GM21423 (cell line): ENCODE measurements around the gene INKA1.
"Not testable (repeated sequence)": the region's sequence is repeated elsewhere in the genome, so short reads cannot be mapped to it uniquely, and the experiment has no call there.

Experiments used
- ATAC-seq: cut with Tn5 transposase; IDR thresholded peaks from one replicate; pipeline ENCODE4 v1.9.1; 2021; ENCODE audit warnings: mild to moderate bottlenecking, moderate library complexity; ENCODE audit not compliant: unreplicated experiment

The INKA1 gene

DNA sequence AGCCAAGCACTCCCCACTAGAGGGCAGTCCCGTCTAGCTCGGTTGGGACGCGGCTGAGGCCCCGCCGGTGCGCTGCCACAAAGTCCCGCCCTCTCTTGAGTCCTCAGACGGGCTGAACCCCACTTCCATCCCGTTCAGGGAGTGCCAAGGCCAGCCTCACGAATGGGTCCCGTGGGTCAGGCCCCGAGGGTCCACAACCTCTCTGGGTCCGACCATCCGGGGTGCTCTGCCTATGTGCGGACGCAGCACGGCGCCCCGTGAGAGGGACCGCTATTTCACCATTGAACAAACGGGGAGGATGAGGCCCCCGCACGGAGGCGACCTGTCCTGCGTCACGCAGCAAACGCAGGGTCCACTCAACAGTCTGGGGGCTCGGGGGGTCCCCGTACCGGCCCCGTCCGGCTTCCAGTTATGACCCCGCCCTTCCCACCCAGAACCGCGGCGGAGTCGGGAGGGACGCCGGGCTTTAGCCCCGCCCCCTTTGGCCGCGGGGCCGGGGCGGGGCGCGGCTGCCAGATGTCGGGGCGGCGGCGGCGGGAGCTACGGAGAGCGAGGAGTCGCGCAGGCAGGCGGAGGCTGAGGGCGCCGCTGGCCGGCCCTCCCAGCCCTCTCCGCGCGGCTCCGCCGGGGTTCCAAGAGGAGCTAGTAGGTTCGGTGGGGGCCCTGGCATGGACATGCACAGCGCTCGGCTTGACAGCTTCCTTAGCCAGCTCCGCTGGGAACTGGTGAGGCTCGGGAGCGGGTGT, at the start of gene INKA1:
TSS of gene INKA1 (plus strand) at position 543 of the 746 bp plus-strand sequence. CDS start at position 675, 132 bp downstream.
- peak; percentile 51 for ATAC-seq

DNA sequence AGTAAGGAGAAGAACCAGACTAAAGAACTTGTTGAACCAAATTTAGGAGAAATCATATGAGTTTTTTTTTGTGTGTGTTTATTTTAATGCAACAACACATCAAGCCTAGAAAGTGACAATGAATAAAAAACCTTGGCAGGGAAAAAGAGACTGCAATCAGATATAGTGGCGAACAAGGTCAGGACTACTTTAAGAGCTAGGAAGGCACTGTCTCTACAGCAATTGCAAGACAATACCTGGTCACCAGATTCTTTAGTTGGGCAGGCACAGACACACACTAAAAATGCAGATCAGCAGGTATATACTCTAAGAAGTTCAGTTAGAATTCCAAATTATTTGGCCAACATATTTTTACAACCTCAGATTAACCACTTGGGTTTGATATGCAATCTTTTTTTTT, 48.5 kb upstream of the INKA1 start:
- ATAC-seq: no peak

DNA sequence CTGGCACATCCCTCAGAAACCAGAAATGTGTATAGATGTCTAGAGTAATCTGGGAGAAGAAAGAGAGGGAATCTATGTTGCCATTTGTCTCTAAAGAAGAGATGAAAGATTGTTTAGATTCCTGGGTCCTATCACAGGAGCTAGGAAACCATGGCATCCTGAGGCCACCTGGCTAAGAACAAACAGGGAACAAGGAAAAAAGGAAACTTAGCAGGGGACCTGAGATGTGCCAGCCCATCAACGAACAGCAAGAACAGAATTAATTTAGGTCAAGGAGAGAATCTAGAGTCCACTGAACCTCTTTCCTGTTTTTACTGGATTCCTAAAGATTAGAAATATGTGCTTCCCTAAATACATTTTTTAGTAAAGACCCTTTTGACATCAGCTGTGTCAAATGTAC, 47.0 kb upstream of the INKA1 start:
- no peak for ATAC-seq

DNA sequence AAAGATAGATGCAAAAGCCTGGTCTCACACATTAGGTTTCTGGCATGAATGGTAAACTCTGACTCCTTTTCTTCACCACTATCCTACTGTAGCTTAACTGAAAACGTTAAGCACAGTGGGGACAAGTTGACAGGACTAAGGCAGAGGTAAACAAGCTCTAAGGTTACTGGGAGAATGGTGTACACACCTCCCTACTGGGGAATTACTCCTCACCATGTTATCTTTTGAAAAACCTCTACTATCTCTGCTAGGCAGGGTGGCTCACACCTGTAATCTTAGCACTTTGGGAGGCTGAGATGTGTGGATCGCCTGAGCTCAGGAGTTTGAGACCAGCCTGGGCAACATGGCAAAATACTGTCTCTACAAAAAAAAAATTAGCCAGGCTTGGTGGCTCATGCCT, 45.9 kb upstream of the INKA1 start:
- ATAC-seq: no peak

DNA sequence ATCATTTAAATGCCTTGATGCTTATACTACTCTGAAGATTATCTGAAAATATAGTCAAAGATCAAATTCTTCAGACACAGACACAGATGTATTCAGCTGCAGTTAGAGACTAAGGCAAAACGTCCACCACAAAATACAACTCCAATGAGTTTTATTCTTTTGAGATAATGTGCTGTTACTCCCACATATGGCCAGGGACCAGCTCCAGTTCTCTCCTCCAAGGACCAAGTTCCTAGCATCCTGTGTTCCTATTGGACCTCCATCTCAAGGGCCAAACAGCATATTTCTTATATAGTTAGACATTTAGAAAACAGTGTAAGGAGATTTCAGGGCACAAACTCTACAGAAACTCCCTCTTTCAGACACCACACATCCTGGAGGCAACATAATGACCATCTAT, 43.8 kb upstream of the INKA1 start:
- ATAC-seq: no peak

DNA sequence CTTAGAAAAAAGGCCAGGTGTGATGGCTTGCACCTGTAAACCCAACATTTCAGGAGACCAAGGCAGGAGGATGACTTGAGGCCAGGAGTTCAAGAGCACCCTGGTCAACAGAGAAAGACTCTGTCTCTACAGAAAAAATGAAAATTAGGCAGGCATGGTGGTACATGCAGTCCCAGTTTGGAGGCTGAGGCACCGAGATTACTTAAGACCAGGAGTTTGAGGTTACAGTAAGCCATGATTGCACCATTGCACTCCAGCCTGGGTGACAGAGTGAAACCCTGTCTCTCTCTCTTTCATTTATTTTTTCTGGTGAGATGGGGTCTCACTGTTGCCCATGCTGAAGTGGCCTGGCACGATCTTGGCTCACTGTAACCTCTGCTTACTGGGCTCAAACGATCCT, 41.4 kb upstream of the INKA1 start:
- ATAC-seq: no peak

DNA sequence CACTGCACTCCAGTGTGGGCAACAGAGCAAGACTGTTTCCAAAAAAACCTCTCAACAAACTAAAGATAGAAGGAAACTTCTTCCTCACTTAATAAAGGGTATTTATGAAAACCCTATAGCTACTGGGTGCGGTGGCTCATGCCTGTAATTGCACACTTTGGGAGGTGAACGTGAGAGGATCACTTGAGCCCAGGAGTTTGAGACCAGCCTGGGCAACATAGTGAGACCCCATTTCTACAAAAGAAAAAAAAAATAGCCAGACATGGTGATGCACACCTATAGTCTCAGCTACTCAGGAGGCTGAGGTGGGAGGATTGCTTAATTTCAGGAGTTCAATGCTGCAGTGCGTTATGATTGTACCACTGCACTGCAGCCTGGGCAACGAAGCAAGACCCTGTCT, 39.1 kb upstream of the INKA1 start:
- no peak for ATAC-seq

DNA sequence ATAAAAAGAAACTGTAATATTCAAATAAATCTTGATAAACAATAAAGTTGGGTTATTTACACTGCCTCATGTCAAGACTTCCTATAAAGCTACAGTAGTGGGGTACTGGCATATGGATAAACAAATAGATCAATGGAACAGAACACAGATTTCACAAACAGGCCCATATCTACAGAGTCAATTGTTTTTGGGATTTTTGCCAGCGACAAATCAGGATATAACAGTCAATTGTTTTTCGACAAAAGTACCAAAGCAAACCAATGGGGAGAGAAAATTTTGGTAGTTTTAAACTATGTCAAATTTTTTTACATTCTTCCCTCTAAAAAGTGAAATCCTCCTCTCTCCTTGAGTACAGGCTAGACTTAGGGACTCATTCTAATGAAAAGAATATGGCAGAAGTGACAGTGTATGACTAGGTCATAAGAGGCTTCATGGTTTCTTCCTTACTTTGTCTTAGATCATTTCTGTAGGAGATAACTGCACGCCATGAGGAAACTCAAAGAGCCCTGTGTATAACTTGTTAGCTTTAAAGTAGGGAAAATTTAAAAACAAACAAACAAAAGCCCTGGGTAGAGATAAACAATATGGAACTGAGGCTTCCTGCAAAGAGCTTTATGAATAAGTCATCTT, 33.7 kb upstream of the INKA1 start:
- no peak for ATAC-seq

DNA sequence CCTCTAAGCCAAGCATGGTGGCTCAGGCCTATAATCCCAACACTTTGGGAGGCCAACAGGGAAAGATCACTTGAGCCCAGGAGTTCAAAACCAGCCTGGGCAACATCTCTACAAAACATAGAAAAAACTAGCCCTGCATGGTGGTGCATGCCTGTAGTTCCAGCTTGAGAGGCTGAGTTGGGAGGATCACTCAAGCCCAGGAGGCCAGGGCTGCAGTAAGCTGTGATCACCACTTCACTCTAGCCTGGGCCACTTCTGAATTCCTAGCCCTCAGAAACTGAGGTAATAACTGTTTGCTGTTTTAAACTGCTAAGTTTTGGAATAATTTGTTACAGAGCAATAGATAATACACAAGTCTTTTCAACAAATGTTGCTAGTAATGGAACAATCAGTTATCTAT, 33.1 kb upstream of the INKA1 start:
- no peak for ATAC-seq

DNA sequence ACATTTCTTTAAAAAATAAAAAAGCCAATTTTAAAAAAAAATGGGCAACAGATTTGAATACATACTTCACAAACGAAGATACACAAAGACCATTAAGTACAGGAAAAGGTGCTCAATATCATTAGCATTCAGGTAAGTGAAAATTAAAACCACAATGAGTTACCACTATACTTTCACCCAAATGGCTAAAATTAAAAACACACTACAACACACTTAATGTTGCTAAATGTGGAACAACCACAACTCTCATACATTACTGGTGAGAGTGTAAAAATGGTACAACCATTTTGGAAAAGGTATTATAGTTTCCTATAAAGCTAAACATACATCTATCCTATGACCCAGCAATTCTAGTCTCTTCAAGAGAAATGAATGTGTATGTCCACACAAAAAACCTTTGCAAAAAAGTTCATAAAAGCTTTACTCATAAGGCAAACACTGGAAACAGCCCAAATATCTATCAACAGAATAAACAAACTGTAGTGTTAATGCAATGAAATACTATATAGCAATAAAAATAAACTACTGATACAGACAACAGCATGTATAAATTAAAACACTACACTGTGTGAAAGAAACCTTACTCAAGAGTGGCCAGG, 31.6 kb upstream of the INKA1 start:
- no peak for ATAC-seq

DNA sequence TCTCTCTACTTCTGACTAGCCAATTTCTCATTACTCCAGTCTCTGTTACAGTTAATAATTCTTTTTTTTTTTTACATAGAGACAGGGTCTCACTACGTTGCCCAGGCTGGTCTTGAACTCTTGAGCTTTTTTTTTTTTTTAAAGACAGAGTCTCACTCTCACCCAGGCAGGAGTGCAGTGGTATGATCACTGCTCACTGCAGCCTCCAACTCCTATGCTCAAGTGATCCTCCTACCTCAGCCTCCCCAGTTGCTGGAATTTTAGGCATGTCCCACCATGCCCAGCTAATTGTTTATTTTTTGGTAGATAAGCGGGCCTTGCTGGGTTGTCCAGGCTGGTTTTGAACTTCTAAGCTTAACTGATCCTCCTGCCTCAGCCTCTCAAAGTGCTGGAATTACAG, 30.4 kb upstream of the INKA1 start:
- no peak for ATAC-seq

DNA sequence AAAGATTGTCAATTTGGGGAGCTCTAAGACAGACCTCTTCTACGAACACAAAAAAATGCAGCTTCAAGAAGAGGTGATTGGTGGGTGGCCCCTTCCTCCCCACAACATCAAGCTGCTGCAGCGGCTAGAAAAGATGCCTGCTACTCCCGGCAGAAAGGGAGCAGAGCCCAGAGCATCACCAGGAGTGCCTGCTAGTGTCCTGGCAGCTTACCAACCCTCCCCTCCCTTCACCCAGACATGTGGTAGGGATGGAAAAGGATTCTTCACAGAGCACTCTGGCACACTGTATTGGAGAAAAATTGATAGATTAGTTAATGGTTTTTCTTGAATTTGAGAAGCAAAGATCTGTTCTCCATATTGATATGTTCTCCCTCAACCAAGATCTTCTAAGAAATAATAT, 27.5 kb upstream of the INKA1 start:
- ATAC-seq: no peak

DNA sequence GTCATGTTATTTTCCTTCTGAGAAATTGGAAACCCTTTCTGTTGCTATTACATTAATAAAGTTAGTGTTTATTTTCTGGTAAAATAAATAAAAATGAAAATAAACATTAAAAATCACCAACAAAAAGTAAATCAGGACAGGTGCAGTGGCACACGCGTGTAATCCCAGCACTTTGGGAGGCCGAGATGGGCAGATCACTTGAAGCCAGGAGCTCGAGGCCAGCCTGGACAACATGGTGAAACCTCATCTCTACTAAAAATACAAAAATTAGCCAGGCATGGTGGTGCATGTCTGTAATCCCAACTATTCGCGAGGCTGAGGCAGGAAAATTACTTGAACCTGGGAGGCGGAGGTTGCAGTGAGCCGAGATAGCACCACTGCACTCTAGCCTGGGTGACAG, 27.0 kb upstream of the INKA1 start:
- not testable (repeated sequence) for ATAC-seq

DNA sequence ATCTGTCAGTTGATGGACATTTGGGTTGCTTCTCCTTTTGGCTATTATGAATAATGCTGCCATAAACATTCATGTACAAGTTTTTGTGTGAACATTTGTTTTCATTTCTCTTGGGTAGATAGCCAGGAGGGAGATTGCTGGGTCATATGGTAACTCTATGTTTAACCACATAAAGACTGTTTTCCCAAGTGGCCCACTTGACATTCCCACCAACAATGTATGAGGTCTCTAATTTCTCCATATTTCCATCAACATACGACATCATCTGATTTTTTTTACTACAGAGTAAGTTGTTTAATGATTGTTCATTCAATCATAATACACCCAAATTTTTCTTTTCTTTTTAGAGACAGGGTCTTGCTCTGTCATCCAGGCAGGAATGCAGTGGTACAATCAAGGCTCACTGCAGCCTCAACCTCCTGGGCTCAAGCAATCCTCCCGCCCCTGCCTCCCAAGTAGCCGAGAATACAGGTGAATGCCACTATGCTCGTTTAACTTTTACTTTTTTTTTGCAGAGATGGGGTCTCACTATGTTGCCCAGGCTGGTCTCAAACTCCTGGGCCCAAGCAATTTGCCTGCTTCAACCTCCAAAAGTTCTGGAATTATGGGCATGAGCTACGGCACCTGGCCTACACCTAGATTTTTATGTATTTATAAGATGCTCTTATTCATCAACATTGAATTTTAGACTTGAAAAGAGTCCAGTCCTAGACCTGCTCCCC, 23.5 kb upstream of the INKA1 start:
- no peak for ATAC-seq

DNA sequence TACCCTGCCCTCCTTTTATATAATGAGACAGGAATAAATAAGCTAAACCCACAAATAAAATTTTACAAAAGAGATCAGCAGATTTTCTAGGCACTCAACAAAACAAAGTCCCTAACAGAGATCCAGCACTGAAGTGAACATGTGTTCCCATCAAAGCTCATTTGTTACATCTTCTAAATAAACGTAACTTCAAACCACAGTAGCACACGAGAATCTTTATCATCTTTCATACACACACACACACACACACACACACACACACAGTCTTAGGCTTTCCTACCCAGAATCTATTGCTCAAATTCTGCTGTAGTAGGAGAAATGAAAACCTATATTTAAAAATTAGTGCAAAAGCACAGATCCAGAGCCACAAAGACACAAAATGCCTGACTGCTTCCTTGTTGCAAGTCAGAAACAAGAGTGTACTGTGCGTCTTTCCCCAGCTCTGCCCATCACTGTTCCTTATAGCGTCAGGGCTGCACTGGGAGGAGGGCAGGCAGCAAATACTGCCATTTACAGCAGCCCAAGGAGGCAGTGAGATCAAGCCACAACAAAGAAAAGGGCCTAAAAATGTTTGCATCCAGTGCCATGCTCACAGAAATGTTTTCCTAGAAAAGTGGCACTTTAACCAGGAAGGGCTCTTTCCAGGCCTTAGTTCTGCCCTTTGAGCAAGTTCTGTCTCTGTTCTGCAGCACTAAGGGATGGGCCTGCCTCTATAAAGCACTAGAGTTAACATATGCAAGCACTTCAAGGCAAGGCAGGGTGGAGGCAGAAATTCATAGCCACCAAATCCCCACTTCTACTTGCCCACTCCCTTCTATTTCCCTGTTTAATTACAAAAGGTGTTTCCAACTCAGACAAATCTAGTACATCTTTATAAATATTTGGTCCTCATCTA, 22.7 kb upstream of the INKA1 start:
- ATAC-seq: no peak

DNA sequence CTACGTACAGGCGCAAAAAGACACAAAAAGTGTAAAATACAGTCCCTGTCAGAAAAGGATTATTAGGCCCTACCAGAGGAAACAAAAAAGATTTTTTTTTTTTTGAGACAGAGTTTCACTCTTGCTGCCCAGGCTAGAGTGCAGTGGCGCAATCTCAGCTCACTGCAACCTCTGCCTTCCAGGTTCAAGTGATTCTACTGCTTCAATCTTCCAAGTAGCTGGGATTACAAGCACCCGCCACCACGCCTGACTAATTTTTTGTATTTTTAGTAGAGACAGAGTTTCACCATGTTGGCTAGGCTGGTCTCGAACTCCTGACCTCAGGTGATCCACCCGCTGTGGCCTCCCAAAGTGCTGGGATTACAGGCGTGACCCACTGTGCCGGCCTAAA, 22.1 kb upstream of the INKA1 start:
- ATAC-seq: not testable (repeated sequence)

DNA sequence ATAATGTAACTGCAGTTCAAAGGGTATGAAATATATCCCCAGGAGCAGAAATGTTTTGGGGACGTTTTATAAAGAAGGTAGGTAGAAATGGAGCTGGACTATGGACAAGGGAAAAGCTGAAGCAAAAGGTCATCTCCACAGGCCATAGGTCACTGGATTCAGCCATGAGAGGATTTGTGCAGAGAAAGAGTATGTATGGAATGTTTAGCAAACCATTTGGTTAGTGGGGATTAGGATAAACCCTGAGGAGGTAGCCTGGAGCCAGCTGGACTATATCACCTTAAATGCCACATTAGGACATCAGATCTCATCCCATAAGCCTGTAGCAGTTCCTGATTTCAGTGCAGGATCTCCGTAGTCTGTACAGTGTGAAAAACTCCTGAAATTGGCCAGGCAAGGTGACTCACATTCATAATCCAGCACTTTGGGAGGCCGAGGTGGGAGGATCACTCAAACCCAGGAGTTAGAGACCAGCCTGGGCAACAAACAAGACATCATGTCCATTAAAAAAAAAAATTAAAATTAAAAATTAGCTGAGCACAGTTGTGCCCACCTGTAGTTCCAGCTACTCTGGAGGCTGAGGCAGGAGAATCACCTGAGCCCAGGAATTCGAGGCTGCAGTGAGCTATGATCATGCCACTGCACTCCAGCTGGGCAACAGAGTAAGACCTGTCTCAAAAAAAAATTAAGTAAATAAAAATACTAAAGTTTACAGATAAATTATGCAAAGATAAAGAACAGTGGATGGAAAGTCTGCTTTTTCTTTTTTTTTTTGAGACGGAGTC, 21.5 kb upstream of the INKA1 start:
- no peak for ATAC-seq

DNA sequence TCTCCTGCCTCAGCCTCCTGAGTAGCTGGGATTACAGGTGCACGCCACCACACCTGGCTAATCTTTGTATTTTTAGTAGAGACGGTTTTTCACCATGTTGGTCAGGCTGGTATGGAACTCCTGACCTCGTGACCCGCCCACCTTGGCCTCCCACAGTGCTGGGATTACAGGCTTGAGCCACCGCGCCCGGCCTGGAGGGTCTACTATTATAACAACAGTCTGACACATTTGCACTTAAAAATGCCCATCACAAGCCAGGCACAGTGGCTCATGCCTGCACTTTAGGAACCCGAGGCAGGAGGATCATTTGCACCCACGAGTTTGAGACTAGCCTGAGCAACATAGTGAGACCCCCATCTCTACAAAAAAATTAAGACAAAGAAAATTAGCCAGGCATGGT, 20.8 kb upstream of the INKA1 start:
- not testable (repeated sequence) for ATAC-seq

DNA sequence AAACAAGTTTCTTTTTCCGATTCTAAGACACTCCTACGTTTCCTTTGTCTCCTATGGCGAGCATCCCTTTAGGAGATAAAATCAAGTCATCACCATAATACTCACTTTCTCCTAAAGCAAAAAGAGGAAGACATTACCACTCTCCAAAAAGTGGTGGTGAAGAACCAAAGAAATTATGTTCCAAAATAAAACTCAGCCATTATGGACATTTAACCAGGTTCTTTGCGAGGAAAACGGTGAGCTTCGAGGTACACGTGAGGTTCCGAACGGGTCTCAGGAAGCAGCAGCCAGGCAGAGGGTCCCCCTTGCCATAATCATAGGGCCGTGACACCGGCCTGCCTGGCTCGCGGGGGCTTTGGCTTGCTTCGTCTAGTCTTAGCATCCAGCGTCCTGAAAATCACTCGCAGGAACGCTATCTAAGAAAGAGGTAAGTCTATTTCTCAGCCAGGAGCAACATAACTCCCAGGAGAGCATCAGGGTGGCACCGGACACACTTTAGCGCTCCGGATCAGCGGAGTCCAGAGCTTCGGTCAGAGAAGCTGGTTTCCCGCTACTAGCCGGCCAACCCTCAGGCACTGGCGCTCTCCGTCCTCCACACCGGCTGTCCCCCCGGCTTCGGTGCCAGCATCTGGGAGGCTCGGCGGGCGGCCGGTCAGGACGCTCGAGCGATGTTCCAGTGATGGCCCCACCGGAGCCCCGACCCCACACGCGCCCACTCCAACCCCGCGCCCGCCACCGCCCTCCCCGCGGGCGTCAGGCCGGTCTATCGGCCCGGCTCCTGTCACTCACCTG, 17.3 kb upstream of the INKA1 start:
- ATAC-seq: peak; percentile 39
